Left forelimb (tissue), 1 donor: ENCODE data around the gene IPO7.

Experiments
- DNase-seq: peaks from one replicate; pipeline ENCODE4 v3.0.0-alpha.2; 2018; ENCODE audit warnings: low spot score

The IPO7 gene

DNA sequence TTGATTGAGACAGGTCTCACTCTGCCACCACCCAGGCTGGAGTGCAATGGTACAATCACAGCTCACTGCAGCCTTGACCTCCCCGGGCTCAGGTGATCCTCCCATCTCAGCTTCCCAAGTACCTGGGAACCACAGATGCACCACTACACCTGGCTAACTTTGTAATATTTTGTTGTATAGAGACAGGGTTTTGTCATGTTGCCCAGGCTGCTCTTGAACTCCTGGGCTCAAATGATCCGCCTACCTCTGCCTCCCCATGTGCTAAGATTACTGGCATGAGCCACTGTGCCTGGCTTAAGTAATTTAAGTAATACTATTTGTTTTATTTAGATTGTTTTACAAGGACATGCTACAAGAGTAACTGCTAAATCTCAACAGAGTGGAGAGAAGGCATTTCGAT lies 109.9 kb downstream of the IPO7 start:
- no peak for DNase-seq

DNA sequence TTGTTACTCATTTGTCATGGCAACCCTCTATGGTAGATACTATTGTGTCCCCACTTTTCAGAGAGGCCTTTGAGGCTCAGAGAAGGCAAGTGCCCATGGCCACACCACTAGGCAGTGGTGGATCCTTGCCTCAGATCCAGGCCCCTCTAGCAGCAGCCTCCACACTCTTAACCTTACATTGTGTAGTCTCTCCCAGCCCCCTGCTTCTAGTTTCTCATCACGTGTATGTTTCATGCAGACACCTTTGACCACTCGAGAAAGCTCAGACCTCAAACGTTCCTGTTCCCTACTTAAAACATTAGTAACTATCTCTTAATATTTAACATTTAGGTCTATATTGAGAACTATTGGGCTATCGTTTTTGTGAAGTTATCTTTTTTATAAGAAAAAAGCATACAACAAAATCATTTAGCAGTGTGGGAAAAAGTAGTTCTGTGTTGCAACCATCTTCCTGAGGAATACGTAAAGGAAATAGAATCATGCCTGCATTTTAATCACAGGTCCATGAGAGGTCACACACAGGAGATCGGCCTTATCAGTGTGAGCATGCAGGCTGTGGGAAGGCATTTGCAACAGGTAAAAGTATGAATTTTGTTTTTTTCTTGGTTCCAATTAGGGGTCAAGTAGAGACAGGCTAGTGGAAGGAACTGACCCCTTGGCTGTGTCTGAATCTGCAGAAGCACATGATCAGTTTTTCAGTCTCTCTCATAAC lies 111.5 kb downstream of the IPO7 start:
- DNase-seq, result no peak
